HL-60 (cell line): ENCODE results near the gene HTRA1.
A peak's percentile ranks its signal among the peaks of the same experiment; 100 is the strongest.

Source experiments
- CTCF ChIP-seq: IDR thresholded peaks from one replicate; pipeline ENCODE4 v1.5.1; 2011; ENCODE audit warnings: low read length, control low read depth, inconsistent platforms; ENCODE audit not compliant: insufficient read depth
- POLR2AphosphoS5 ChIP-seq: IDR thresholded peaks from 2 replicates; pipeline ENCODE4 v1.6.1; 2012; ENCODE audit warnings: low read depth

- TF ChIP-seq CTCF (peak; percentile 17), POLR2AphosphoS5 (no peak)
These were observed 26.0 kb upstream of the HTRA1 start for GRCh38 chr10:122435212-122435827.
